Measurements from ENCODE around the gene GPER1. TPM values are rescaled to one million over a fixed set of nuclear protein-coding genes. Genes with fewer than 3 reads are reported as not detected.

GPER1 gene
- total RNA-seq, 1 experiment from 2014 or later: 0.28 TPM

GRCh38 chr7:1134951-1135350 lies 47.0 kb downstream of the GPER1 start:
- ChIA-PET POLR2A (no interaction called here), CTCF (interaction anchor here (0.7 to 1.2 kb wide), 3 partner anchors 49 to 1625 kb away, joined by 3 to 9 read pairs (median 3); no protein-coding TSS in a partner anchor)
- TF ChIP-seq CTCF (IDR thresholded peaks at IDR 0.05; ENCODE audit: unreplicated experiment): no peak
- H3K9me3 Mint-ChIP-seq (ENCODE audit: unreplicated experiment): peaks cover 6% of the 10 kb centered on the region
- peaks cover 13% of the 10 kb centered on the region for H3K36me3 Mint-ChIP-seq (ENCODE audit: insufficient read depth, unreplicated experiment)
- H3K4me1 Mint-ChIP-seq (ENCODE audit: insufficient read depth, unreplicated experiment): peaks cover 11% of the 10 kb centered on the region
- no TSS peak for BruUV-seq (replicated peaks)
- no peaks in the 10 kb centered on the region for H3K27me3 Mint-ChIP-seq (ENCODE audit: insufficient read depth, unreplicated experiment)
- H3K27ac Mint-ChIP-seq (ENCODE audit: low read depth, unreplicated experiment): no peak overlapping the region
- no peak overlapping the region for H3K4me3 Mint-ChIP-seq (ENCODE audit: unreplicated experiment)
- intact Hi-C loops (cut with micrococcal nuclease): loop anchor here (5.0 kb wide), 1 partner anchor 48 kb away; the partner anchor contains the start of gene GPER1
- DNase-seq (ENCODE audit: unreplicated experiment): no peak

- Mint-ChIP-seq H3K4me3 (ENCODE audit: unreplicated experiment) (peak overlapping the region; percentile 74), H3K27me3 (ENCODE audit: insufficient read depth, unreplicated experiment) (no peaks in the 10 kb centered on the region), H3K36me3 (ENCODE audit: insufficient read depth, unreplicated experiment) (peaks cover 8% of the 10 kb centered on the region), H3K9me3 (ENCODE audit: unreplicated experiment) (peaks cover under 1% of the 10 kb centered on the region), H3K27ac (ENCODE audit: low read depth, unreplicated experiment) (peak overlapping the region; percentile 94), H3K4me1 (ENCODE audit: insufficient read depth, unreplicated experiment) (peaks cover 11% of the 10 kb centered on the region)
- intact Hi-C loops (cut with micrococcal nuclease): loop anchor here (5.0 kb wide), 1 partner anchor 50 kb away; the partner anchor contains the start of gene GPER1
- no peak for TF ChIP-seq CTCF (IDR thresholded peaks at IDR 0.05; ENCODE audit: unreplicated experiment)
- DNase-seq (ENCODE audit: unreplicated experiment): peak; percentile 16
- ChIA-PET POLR2A (interaction anchor here (0.6 to 2.7 kb wide), 7 partner anchors 18 to 619 kb away, joined by 3 to 25 read pairs (median 3); partner anchors contain the start of gene ZFAND2A), CTCF (interaction anchor here (0.5 to 2.3 kb wide), 4 partner anchors 46 to 251 kb away, joined by 3 to 11 read pairs (median 4); no protein-coding TSS in a partner anchor)
- BruUV-seq (replicated peaks): TSS peak; percentile 43
These were observed 49.1 kb downstream of the GPER1 start for GRCh38 chr7:1136841-1137516.

GRCh38 chr7:1137517-1138167 lies 49.7 kb downstream of the GPER1 start:
- H3K4me3 Mint-ChIP-seq (ENCODE audit: unreplicated experiment): peak overlapping the region; percentile 74
- BruUV-seq (replicated peaks): no TSS peak
- no peaks in the 10 kb centered on the region for H3K9me3 Mint-ChIP-seq (ENCODE audit: unreplicated experiment)
- TF ChIP-seq CTCF (IDR thresholded peaks at IDR 0.05; ENCODE audit: unreplicated experiment): no peak
- H3K36me3 Mint-ChIP-seq (ENCODE audit: insufficient read depth, unreplicated experiment): peaks cover 6% of the 10 kb centered on the region
- H3K27me3 Mint-ChIP-seq (ENCODE audit: insufficient read depth, unreplicated experiment): no peaks in the 10 kb centered on the region
- POLR2A ChIA-PET: interaction anchor here (0.7 to 2.7 kb wide), 12 partner anchors 12 to 1393 kb away, joined by 3 to 25 read pairs (median 4); partner anchors contain the start of genes GPER1, PRKAR1B and ZFAND2A
- peak overlapping the region; percentile 94 for H3K27ac Mint-ChIP-seq (ENCODE audit: low read depth, unreplicated experiment)
- intact Hi-C loops (cut with micrococcal nuclease): loop anchor here (5.0 kb wide), 1 partner anchor 50 kb away; the partner anchor contains the start of gene GPER1
- no peak for DNase-seq (ENCODE audit: unreplicated experiment)
- peaks cover 11% of the 10 kb centered on the region for H3K4me1 Mint-ChIP-seq (ENCODE audit: insufficient read depth, unreplicated experiment)
- CTCF ChIA-PET: interaction anchor here (1.0 to 2.3 kb wide), 3 partner anchors 38 to 145 kb away, joined by 4 to 11 read pairs (median 6); no protein-coding TSS in a partner anchor

Measured in MCF 10A (cell line).